Aorta (tissue), 5 donors: ENCODE results near the gene METTL8. TPM values are rescaled to one million over a fixed set of nuclear protein-coding genes. Genes with fewer than 3 reads are reported as not detected.

Experiments
- ATAC-seq: fragments of 200-7000 bp; cut with Tn5 transposase; one replicate; pipeline ENCODE4 v1.9.1; 2022; ENCODE audit warnings: moderate library complexity; ENCODE audit not compliant: low FRiP score
- DNase-seq, 2 donors: peaks; one replicate each; pipeline ENCODE4 v3.0.0-alpha.2; 2020
- H3K27ac ChIP-seq, 2 donors: one replicate each; pipeline ENCODE4 v1.5.1; 2013; ENCODE audit warnings: low read length in 2 of 2, mild to moderate bottlenecking in 2 of 2, moderate library complexity in 2 of 2, control low read depth in 1 of 2, inconsistent platforms in 1 of 2, low read depth in 1 of 2
- H3K27me3 ChIP-seq, 2 donors: one replicate each; pipeline ENCODE4 v1.6.1; 2013; ENCODE audit warnings: control low read depth in 1 of 2, low read length in 1 of 2, mild to moderate bottlenecking in 1 of 2, moderate library complexity in 1 of 2; ENCODE audit not compliant: insufficient read depth in 2 of 2, control insufficient read depth in 1 of 2
- H3K36me3 ChIP-seq, 2 donors: one replicate each; pipeline ENCODE4 v1.6.1; 2013; ENCODE audit warnings: control low read depth in 1 of 2, low read length in 1 of 2, mild to moderate bottlenecking in 1 of 2; ENCODE audit not compliant: insufficient read depth in 2 of 2, control insufficient read depth in 1 of 2
- H3K4me1 ChIP-seq, 2 donors: one replicate each; pipeline ENCODE4 v1.6.1; 2013; ENCODE audit warnings: low read length in 2 of 2, control low read depth in 1 of 2, mild to moderate bottlenecking in 1 of 2, moderate library complexity in 1 of 2; ENCODE audit not compliant: insufficient read depth in 2 of 2, control insufficient read depth in 1 of 2
- H3K4me3 ChIP-seq, 2 donors: one replicate each; pipeline ENCODE4 v1.5.1; 2013; ENCODE audit warnings: low read length in 2 of 2, control low read depth in 1 of 2, mild to moderate bottlenecking in 1 of 2
- H3K9me3 ChIP-seq: one replicate; pipeline ENCODE4 v1.6.1; 2013; ENCODE audit warnings: mild to moderate bottlenecking, low read length; ENCODE audit not compliant: control insufficient read depth
- WGBS, 2 donors: extraction: QIAGEN DNeasy Blood & Tissue Kit; methylation state at CpG; one replicate each; pipeline ENCODE4 v1.1.7; 2013; 5-methylcytosine and 5-hydroxymethylcytosine counted together
- intact Hi-C, 2 donors: fragments of 100-400 bp; cut with DNase I; formaldehyde crosslinking; loops; one replicate each; pipeline versions ENCODE4 v1.14.2 to v1.15.0; 2022
- polyA plus RNA-seq, 2 donors: library from polyadenylated mRNA; stranded (reverse); fragments of 200-250 nt; gene quantifications; one replicate each; pipeline ENCODE4 v1.2.3, GENCODE V29; 2013
- total RNA-seq, 2 donors: library from RNA; stranded (reverse); fragmentation: NEBNext Ultra II Directional; extraction: Animal tissue kit (Norgen Biotek cat#: 25700); gene quantifications; one replicate each; pipeline ENCODE4 v1.2.1, GENCODE V29; 2021
- donor health status: healthy with polysubstance abuse.
- donor health status: Bipolar disorder and iron deficiency.
- donor health status: DM: no; HTN: no; CAD: no.
- donor health status: DM: no; HTN: no; CAD: no.
- donor health status: DM: yes; HTN: yes; CAD: no.

METTL8 gene
- total and polyA plus RNA-seq, 4 donors = 7.7 to 26.2 (median 13.3) TPM

- Histone ChIP-seq H3K27ac (no peak overlapping the region), H3K36me3 (no peaks in the 10 kb centered on the region), H3K4me1 (no peaks in the 10 kb centered on the region), H3K4me3 (no peak overlapping the region), H3K27me3 (no peaks in the 10 kb centered on the region), H3K9me3 (no peaks in the 10 kb centered on the region)
- intact Hi-C loops = no loop called here
- ATAC-seq (no peak), DNase-seq (no peak)
Measured at GRCh38 chr2:171399292-171399691, 34.5 kb downstream of the METTL8 start.

- WGBS, 2 donors = 19 to 26% methylated on average over 1 of the region's 1 CpG
- no peak overlapping the region for H3K4me3 ChIP-seq
- no peaks in the 10 kb centered on the region for H3K36me3 ChIP-seq
- H3K9me3 ChIP-seq = no peaks in the 10 kb centered on the region
- H3K4me1 ChIP-seq = peaks cover 0 to 2% of the 10 kb centered on the region in 2 donors
- H3K27ac ChIP-seq = no peak overlapping the region
- ATAC-seq (no peak), DNase-seq (no peak)
- H3K27me3 ChIP-seq = no peaks in the 10 kb centered on the region
- intact Hi-C loops = no loop called here
Measured at GRCh38 chr2:171394164-171394740, 39.5 kb downstream of the METTL8 start.

GRCh38 chr2:171393487-171393886 is 40.3 kb downstream of the METTL8 start:
- Histone ChIP-seq H3K4me3 (no peak overlapping the region), H3K27me3 (no peaks in the 10 kb centered on the region), H3K4me1 (peaks cover 0 to 2% of the 10 kb centered on the region in 2 donors), H3K36me3 (no peaks in the 10 kb centered on the region), H3K27ac (no peak overlapping the region), H3K9me3 (no peaks in the 10 kb centered on the region)
- intact Hi-C loops = no loop called here
- 95 to 100% methylated on average over 1 of the region's 1 CpG for WGBS, 2 donors
- no peak for DNase-seq
- ATAC-seq = no peak

- DNase-seq = no peak
- H3K27me3 ChIP-seq = no peaks in the 10 kb centered on the region
- H3K36me3 ChIP-seq = no peaks in the 10 kb centered on the region
- H3K27ac ChIP-seq = no peak overlapping the region
- intact Hi-C loops = no loop called here
- 69 to 70% methylated on average over 2 of the region's 2 CpGs for WGBS, 2 donors
- ATAC-seq = no peak
- H3K4me3 ChIP-seq = no peak overlapping the region
- peaks cover 0 to 2% of the 10 kb centered on the region in 2 donors for H3K4me1 ChIP-seq
- H3K9me3 ChIP-seq = no peaks in the 10 kb centered on the region
Measured at GRCh38 chr2:171391532-171391931, 42.3 kb downstream of the METTL8 start.

GRCh38 chr2:171390941-171391516 is 42.8 kb downstream of the METTL8 start:
- H3K27ac ChIP-seq = no peak overlapping the region
- no peak overlapping the region for H3K4me3 ChIP-seq
- H3K4me1 ChIP-seq = peaks cover 0 to 2% of the 10 kb centered on the region in 2 donors
- no peaks in the 10 kb centered on the region for H3K27me3 ChIP-seq
- no peaks in the 10 kb centered on the region for H3K9me3 ChIP-seq
- DNase-seq = no peak
- 83 to 92% methylated on average over 1 of the region's 1 CpG for WGBS, 2 donors
- no peaks in the 10 kb centered on the region for H3K36me3 ChIP-seq
- ATAC-seq = no peak
- intact Hi-C loops = no loop called here

GRCh38 chr2:171389780-171390179 is 44.0 kb downstream of the METTL8 start:
- intact Hi-C loops = no loop called here
- H3K4me3 ChIP-seq = no peak overlapping the region
- peaks cover 0 to 2% of the 10 kb centered on the region in 2 donors for H3K4me1 ChIP-seq
- DNase-seq (no peak), ATAC-seq (no peak)
- 96 to 97% methylated on average over 1 of the region's 1 CpG for WGBS, 2 donors
- H3K27me3 ChIP-seq = no peaks in the 10 kb centered on the region
- no peaks in the 10 kb centered on the region for H3K36me3 ChIP-seq
- no peaks in the 10 kb centered on the region for H3K9me3 ChIP-seq
- no peak overlapping the region for H3K27ac ChIP-seq

GRCh38 chr2:171389325-171389724 is 44.5 kb downstream of the METTL8 start:
- H3K27me3 ChIP-seq = no peaks in the 10 kb centered on the region
- ATAC-seq (no peak), DNase-seq (no peak)
- 100% methylated on average over 1 of the region's 1 CpG for WGBS, 2 donors
- intact Hi-C loops = no loop called here
- no peaks in the 10 kb centered on the region for H3K9me3 ChIP-seq
- H3K36me3 ChIP-seq = no peaks in the 10 kb centered on the region
- H3K27ac ChIP-seq = no peak overlapping the region
- H3K4me1 ChIP-seq = peaks cover 0 to 2% of the 10 kb centered on the region in 2 donors
- H3K4me3 ChIP-seq = no peak overlapping the region

GRCh38 chr2:171387052-171387451 is 46.7 kb downstream of the METTL8 start:
- WGBS, 2 donors = 86 to 90% methylated on average over 7 of the region's 7 CpGs
- no peak overlapping the region for H3K4me3 ChIP-seq
- no peaks in the 10 kb centered on the region for H3K9me3 ChIP-seq
- no peaks in the 10 kb centered on the region for H3K27me3 ChIP-seq
- H3K36me3 ChIP-seq = no peaks in the 10 kb centered on the region
- H3K27ac ChIP-seq = no peak overlapping the region
- intact Hi-C loops = no loop called here
- ATAC-seq (no peak), DNase-seq (no peak)
- peaks cover 0 to 2% of the 10 kb centered on the region in 2 donors for H3K4me1 ChIP-seq

GRCh38 chr2:171386627-171387026 is 47.2 kb downstream of the METTL8 start:
- Histone ChIP-seq H3K9me3 (no peaks in the 10 kb centered on the region), H3K4me1 (peaks cover 0 to 2% of the 10 kb centered on the region in 2 donors), H3K4me3 (no peak overlapping the region), H3K27me3 (no peaks in the 10 kb centered on the region), H3K36me3 (no peaks in the 10 kb centered on the region), H3K27ac (no peak overlapping the region)
- intact Hi-C loops = no loop called here
- ATAC-seq = no peak
- WGBS, 2 donors = 84 to 94% methylated on average over 10 of the region's 10 CpGs
- no peak for DNase-seq
